GM21360 (cell line): Measurements from ENCODE around the gene RALGAPA2.

Experiments used
- ATAC-seq: cut with Tn5 transposase; IDR thresholded peaks from one replicate; pipeline ENCODE4 v1.9.1; 2021; ENCODE audit warnings: mild to moderate bottlenecking, moderate library complexity; ENCODE audit not compliant: unreplicated experiment

RALGAPA2 gene

GRCh38 chr20:20480126-20480525 is 232.3 kb downstream of the RALGAPA2 start:
- no peak for ATAC-seq

GRCh38 chr20:20477444-20478041 is 234.9 kb downstream of the RALGAPA2 start:
- no peak for ATAC-seq

- ATAC-seq = no peak
These were observed 235.9 kb downstream of the RALGAPA2 start for GRCh38 chr20:20476504-20476903.

GRCh38 chr20:20473657-20474056 is 238.8 kb downstream of the RALGAPA2 start:
- no peak for ATAC-seq

GRCh38 chr20:20472684-20473274 is 239.7 kb downstream of the RALGAPA2 start:
- no peak for ATAC-seq

GRCh38 chr20:20466341-20466879 is 246.0 kb downstream of the RALGAPA2 start:
- ATAC-seq = peak; percentile 91

- no peak for ATAC-seq
These were observed 247.2 kb downstream of the RALGAPA2 start for GRCh38 chr20:20465252-20465651.

GRCh38 chr20:20463933-20464374 is 248.5 kb downstream of the RALGAPA2 start:
- no peak for ATAC-seq

- ATAC-seq = no peak
These were observed 250.3 kb downstream of the RALGAPA2 start for GRCh38 chr20:20462185-20462584.

GRCh38 chr20:20461551-20461950 is 250.9 kb downstream of the RALGAPA2 start:
- no peak for ATAC-seq

GRCh38 chr20:20459726-20460125 is 252.7 kb downstream of the RALGAPA2 start:
- no peak for ATAC-seq

GRCh38 chr20:20457392-20458126 is 254.9 kb downstream of the RALGAPA2 start:
- no peak for ATAC-seq

GRCh38 chr20:20456741-20457140 is 255.7 kb downstream of the RALGAPA2 start:
- no peak for ATAC-seq

- ATAC-seq = no peak
These were observed 256.5 kb downstream of the RALGAPA2 start for GRCh38 chr20:20455926-20456325.

GRCh38 chr20:20454850-20455627 is 257.4 kb downstream of the RALGAPA2 start:
- ATAC-seq = no peak

- ATAC-seq = no peak
These were observed 258.1 kb downstream of the RALGAPA2 start for GRCh38 chr20:20454367-20454766.

- peak; percentile 80 for ATAC-seq
These were observed 260.2 kb downstream of the RALGAPA2 start for GRCh38 chr20:20452254-20452676.

GRCh38 chr20:20450521-20450920 is 261.9 kb downstream of the RALGAPA2 start:
- ATAC-seq = no peak

- ATAC-seq = no peak
These were observed 263.6 kb downstream of the RALGAPA2 start for GRCh38 chr20:20448881-20449280.

- no peak for ATAC-seq
These were observed 265.2 kb downstream of the RALGAPA2 start for GRCh38 chr20:20447196-20447595.

- no peak for ATAC-seq
These were observed 265.9 kb downstream of the RALGAPA2 start for GRCh38 chr20:20446425-20447015.
